ENCODE measurements around the gene SIGLEC10.

The SIGLEC10 gene

DNA sequence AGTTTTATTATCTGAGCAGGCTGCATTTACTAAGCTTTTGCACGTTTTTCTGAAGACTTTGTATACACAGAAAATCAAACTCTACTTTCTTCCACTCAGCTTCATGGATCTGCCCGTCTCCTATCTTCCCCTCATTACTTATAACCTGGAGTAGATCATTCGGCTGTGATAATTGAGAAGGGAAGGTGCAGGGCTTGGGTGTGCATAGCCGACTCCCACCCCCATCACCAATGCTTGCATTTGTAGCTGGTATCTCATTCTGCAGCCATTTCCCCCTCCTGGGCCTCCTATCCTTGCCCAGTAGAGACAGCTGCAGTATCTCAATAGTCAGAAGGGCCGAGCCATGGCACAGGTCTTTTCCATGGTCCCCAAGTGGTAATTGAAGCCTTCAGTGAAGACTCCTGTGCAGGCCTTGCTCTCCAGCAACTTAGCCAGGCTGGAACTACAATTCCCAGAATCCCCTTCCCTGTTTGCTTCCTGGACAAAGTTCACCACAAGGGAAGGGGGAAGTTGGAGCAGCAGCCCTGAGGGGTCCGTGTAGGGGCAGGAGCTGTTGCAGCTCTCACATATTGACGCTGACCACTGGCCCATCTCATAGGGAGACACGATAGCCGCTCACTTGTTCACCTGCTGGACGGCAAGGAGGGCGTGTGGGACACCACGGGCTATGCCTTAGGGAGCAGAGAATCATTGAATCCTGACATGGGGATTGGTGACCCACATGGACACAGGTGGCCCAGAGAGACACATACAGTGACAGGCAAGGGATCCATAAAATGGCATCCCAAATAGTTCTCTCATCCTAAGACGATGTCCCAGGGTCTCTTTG lies 42.9 kb upstream of the SIGLEC10 start:
- peak overlapping the region; percentile 58 to 70 (median 66) for H3K4me3 Mint-ChIP-seq
- TF ChIP-seq, protein P1, sequence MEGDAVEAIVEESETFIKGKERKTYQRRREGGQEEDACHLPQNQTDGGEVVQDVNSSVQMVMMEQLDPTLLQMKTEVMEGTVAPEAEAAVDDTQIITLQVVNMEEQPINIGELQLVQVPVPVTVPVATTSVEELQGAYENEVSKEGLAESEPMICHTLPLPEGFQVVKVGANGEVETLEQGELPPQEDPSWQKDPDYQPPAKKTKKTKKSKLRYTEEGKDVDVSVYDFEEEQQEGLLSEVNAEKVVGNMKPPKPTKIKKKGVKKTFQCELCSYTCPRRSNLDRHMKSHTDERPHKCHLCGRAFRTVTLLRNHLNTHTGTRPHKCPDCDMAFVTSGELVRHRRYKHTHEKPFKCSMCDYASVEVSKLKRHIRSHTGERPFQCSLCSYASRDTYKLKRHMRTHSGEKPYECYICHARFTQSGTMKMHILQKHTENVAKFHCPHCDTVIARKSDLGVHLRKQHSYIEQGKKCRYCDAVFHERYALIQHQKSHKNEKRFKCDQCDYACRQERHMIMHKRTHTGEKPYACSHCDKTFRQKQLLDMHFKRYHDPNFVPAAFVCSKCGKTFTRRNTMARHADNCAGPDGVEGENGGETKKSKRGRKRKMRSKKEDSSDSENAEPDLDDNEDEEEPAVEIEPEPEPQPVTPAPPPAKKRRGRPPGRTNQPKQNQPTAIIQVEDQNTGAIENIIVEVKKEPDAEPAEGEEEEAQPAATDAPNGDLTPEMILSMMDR (IDR thresholded peaks at IDR 0.05; ENCODE audit: unreplicated experiment in 3 of 3) = no peak
- no peak overlapping the region for H3K27ac Mint-ChIP-seq
- no peaks in the 10 kb centered on the region for H3K4me1 Mint-ChIP-seq
- H3K9me3 Mint-ChIP-seq = peaks cover 3% of the 10 kb centered on the region
- H3K27me3 Mint-ChIP-seq (ENCODE audit: low read depth) = peaks cover 44% of the 10 kb centered on the region
- H3K36me3 Mint-ChIP-seq (ENCODE audit: low read depth) = no peaks in the 10 kb centered on the region

DNA sequence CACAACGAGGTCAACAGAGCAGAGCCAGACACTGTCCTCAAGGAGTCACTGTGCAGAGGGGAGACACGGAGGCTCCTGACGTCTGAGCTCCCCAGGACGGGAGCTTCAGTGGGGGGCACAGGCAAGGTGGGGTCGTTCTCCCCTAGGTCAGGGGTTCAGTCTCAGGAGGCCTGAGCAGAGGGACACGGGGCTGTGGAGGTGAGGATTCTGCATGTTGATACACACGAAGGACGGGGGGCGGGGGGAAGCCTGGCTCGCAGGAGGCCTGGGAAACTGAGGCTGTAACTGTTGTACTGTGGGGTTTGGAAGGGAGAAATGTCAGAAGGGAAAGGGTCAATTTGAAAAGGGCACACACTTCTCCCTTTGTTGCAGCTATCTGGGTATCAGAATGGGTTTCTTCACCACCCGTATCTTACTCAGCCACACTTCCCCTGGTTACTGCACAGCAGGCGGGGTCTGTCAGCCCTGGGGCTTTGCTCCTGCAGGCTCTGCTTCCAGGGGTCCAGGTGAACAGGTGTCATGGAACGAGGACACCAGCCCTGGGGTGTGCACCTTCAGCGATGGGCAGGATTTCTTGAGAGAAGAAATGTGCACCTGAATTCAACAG lies 41.6 kb upstream of the SIGLEC10 start:
- Mint-ChIP-seq H3K9me3 (no peaks in the 10 kb centered on the region), H3K4me3 (no peak overlapping the region), H3K4me1 (no peaks in the 10 kb centered on the region), H3K36me3 (ENCODE audit: low read depth) (no peaks in the 10 kb centered on the region), H3K27me3 (ENCODE audit: low read depth) (peaks cover 31% of the 10 kb centered on the region), H3K27ac (no peak overlapping the region)
- TF ChIP-seq, protein P1 (IDR thresholded peaks at IDR 0.05; ENCODE audit: unreplicated experiment in 3 of 3) = no peak

DNA sequence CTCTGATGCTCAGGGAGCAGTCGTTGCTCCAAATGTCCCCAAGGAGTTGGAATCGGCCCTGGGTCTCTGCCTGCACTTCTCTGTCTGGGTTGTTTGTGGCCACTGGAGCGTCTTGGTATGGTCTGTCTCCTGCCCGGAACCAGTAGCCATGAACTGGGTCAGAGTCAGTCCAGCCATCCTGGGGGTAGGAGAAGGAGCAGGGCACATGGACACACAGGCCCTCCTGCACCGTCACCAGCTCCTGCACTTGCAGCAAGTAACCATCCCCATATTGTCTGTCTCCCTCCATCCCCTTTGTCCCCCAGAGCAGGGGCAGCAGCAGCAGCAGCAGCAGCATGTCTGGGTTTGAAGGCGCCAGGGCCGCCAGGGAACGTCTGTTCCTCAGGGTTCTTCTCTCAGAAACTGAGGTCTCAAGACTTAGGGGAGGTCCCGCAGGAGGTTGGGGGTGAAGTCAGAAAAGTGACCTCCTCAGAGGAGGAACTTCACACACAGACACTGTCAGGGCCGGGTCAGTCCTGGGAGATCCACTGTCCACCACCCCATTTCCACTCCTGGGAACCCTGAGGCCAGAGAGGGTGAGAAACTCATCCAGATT lies 40.7 kb upstream of the SIGLEC10 start, which contains the start of gene SIGLEC8:
TSS of gene SIGLEC8 (minus strand) at position 404 of the 595 bp plus-strand sequence. CDS start at position 337, 67 bp downstream.
- H3K36me3 Mint-ChIP-seq (ENCODE audit: low read depth) = no peaks in the 10 kb centered on the region
- TF ChIP-seq, protein P1 (IDR thresholded peaks at IDR 0.05; ENCODE audit: unreplicated experiment in 3 of 3) = no peak
- H3K27me3 Mint-ChIP-seq (ENCODE audit: low read depth) = peaks cover 26% of the 10 kb centered on the region
- H3K4me1 Mint-ChIP-seq = no peaks in the 10 kb centered on the region
- H3K27ac Mint-ChIP-seq = no peak within 1 kb of the TSS
- H3K4me3 Mint-ChIP-seq = no peak within 1 kb of the TSS
- peaks cover 5% of the 10 kb centered on the region for H3K9me3 Mint-ChIP-seq

DNA sequence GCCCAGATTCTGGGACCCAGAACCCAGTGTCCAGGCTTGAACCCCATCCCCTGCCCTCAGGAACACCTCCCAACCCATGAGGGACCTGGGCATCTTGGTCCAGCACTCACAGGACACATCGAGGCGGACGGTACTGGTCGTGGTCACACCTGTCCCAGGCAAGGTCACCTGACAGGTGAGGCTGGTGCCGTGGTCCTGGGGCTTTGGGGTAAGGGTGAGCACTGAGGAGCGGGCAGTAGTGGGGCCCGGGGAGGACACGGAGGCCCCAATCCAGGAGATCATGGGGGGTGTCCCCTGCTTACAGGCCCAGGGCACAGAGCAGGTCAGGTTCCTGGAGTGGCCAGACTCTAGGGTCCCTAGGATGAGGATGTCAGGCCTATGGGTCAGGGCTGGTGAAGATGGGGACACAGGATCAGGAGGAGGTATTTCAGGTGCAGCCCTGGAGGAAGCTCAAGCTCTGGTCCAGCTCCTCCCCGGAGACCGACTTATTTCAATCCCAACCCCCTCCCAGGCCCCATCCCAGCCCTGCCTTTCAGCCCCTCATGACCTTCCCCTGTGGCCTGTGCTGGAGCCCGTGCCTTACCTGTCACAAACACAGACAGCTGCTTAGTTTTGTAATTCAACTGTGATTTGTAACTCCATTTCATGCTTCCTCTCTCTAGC lies 40.0 kb upstream of the SIGLEC10 start:
- Mint-ChIP-seq H3K27me3 (ENCODE audit: low read depth) (peaks cover 20% of the 10 kb centered on the region), H3K4me3 (no peak overlapping the region), H3K36me3 (ENCODE audit: low read depth) (no peaks in the 10 kb centered on the region), H3K27ac (no peak overlapping the region), H3K4me1 (no peaks in the 10 kb centered on the region), H3K9me3 (peaks cover 5% of the 10 kb centered on the region)
- TF ChIP-seq, protein P1 (IDR thresholded peaks at IDR 0.05; ENCODE audit: unreplicated experiment in 3 of 3) = no peak

DNA sequence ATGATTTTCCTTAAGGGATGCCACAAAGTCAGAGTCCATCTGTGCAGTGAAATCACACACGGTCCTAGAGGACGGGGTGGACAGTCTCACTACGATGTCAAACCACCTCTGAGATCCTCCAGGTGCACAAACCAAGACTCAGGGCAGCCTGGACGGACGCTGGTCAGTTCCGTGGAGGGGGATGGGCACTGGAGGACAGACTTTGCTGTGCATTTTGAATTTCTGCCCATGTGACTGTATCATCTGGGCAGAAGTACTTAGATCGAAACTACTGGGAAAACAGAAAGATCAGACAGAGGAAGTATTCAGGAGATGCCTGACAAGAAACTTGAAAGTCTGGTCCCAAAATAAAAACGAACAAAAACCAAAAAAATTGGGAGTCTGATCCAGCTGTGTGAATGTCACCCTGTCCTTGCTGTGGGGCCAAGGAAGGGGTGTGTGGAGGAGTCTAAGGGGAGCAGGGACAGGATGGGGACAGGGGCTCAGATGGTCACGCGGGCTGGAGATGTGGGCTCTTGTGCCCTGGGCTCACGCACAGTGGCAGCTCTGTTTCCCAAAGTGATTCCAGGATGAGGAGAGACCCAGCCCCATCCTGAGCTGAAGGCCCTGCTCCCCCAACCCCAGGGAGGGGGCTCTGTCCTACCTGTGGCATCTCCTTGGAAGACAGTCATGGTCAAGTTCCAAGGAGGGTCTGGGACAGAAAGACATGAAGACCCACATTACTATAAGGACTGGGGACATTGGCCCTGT lies 39.3 kb upstream of the SIGLEC10 start:
- TF ChIP-seq, protein P1 (IDR thresholded peaks at IDR 0.05; ENCODE audit: unreplicated experiment in 3 of 3) = no peak
- no peaks in the 10 kb centered on the region for H3K4me1 Mint-ChIP-seq
- no peaks in the 10 kb centered on the region for H3K36me3 Mint-ChIP-seq (ENCODE audit: low read depth)
- no peak overlapping the region for H3K27ac Mint-ChIP-seq
- peaks cover 16% of the 10 kb centered on the region for H3K27me3 Mint-ChIP-seq (ENCODE audit: low read depth)
- H3K4me3 Mint-ChIP-seq = no peak overlapping the region
- H3K9me3 Mint-ChIP-seq = peaks cover 5% of the 10 kb centered on the region

Measured in nephron (organoid).